Measurements from ENCODE around the gene P2RX2. TPM values are rescaled to one million over a fixed set of nuclear protein-coding genes. Genes with fewer than 3 reads are reported as not detected.

P2RX2 gene
- total and polyA plus RNA-seq, 8 donors, result 0.19 to 0.78 TPM; not detected in 6

GRCh38 chr12:132580701-132581292, 37.8 kb upstream of the P2RX2 start:
- no peak overlapping the region for H3K4me3 ChIP-seq
- intact Hi-C loops (cut with DNase I; ENCODE audit: low total_unique reads), result no loop called here
- no peak overlapping the region for H3K27ac ChIP-seq
- H3K9me3 ChIP-seq, result no peaks in the 10 kb centered on the region
- no peaks in the 10 kb centered on the region for H3K27me3 ChIP-seq
- no peaks in the 10 kb centered on the region for H3K4me1 ChIP-seq
- 92 to 95% (median 93%) methylated on average over 11 to 12 of the region's 12 CpGs for WGBS, 5 donors
- H3K36me3 ChIP-seq, result peaks cover 25 to 79% (median 75%) of the 10 kb centered on the region in 4 donors
- TF ChIP-seq EP300 (IDR thresholded peaks at IDR 0.05) (no peak), CTCF (IDR thresholded peaks at IDR 0.05) (no peak), POLR2AphosphoS5 (IDR thresholded peaks at IDR 0.05) (no peak), POLR2A (IDR thresholded peaks at IDR 0.05) (no peak)
- no peak for DNase-seq

DNA sequence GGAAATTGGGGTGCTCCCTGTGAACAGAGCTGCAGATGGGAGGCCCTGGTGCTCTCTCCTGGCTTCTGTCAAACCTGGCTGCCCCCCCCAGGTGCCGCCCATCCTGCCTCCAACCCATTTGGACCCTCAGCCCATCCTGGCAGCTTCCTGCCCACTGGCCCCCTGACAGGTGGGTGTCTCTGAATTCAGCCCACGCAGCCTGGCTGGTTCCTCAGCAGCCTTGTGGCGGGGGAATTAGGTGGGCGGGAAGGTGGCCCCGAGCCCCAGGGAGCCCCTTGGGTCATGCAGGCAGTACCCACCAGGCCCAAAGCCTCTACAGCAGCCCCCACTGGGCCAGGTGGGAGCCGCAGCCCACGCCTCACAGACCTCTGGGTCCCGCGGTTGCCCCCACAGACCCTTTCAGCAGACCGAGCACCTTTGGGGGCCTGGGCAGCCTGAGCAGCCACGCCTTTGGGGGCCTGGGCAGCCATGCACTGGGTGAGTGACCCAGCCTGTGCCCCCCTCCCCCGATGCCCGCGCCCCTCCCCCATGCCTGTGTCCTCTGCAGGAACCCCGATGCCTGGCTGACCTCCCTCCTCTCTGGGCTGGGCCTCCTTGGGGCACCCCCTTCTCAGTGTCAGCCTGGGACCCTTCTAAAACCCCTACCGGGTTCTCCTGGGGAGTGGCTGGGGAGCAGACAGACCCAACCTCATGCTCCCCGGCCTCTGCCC, 37.1 kb upstream of the P2RX2 start:
- DNase-seq, result no peak
- no peaks in the 10 kb centered on the region for H3K9me3 ChIP-seq
- H3K36me3 ChIP-seq, result peaks cover 20 to 72% (median 68%) of the 10 kb centered on the region in 4 donors
- 80 to 93% (median 86%) methylated on average over 11 to 17 of the region's 17 CpGs for WGBS, 5 donors
- intact Hi-C loops (cut with DNase I; ENCODE audit: low total_unique reads), result no loop called here
- H3K27me3 ChIP-seq, result no peaks in the 10 kb centered on the region
- TF ChIP-seq POLR2AphosphoS5 (IDR thresholded peaks at IDR 0.05), result no peak
- TF ChIP-seq CTCF (IDR thresholded peaks at IDR 0.05), result no peak
- TF ChIP-seq POLR2A (IDR thresholded peaks at IDR 0.05), result no peak
- TF ChIP-seq EP300 (IDR thresholded peaks at IDR 0.05), result no peak
- no peak overlapping the region for H3K4me3 ChIP-seq
- no peaks in the 10 kb centered on the region for H3K4me1 ChIP-seq
- peak overlapping the region in 1 of 5 donors; percentile 49 for H3K27ac ChIP-seq

DNA sequence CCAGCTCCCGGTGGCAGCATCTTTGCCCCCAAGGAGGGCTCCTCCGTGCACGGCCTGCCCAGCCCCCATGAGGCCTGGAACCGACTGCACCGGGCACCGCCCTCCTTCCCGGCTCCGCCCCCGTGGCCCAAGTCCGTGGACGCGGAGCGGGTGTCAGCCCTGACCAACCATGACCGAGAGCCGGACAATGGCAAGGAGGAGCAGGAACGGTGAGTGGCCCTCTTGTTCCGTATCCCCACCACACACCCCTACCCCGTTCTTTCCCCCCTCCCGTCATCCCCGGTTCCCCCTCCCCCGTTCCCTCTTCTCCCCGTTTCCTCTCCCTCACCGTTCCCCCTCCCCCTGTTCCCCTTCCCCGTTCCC, 36.5 kb upstream of the P2RX2 start:
- Histone ChIP-seq H3K27ac (peak overlapping the region in 2 of 5 donors; percentile 47 to 49), H3K27me3 (no peaks in the 10 kb centered on the region), H3K36me3 (peaks cover 14 to 67% (median 63%) of the 10 kb centered on the region in 4 donors), H3K4me1 (no peaks in the 10 kb centered on the region), H3K9me3 (no peaks in the 10 kb centered on the region), H3K4me3 (peak overlapping the region; percentile 27 to 42 (median 32))
- peak in 1 of 2 donors; percentile 59 for DNase-seq
- 59 to 76% (median 67%) methylated on average over 18 to 24 of the region's 24 CpGs for WGBS, 5 donors
- intact Hi-C loops (cut with DNase I; ENCODE audit: low total_unique reads), result no loop called here
- TF ChIP-seq CTCF (IDR thresholded peaks at IDR 0.05) (no peak), POLR2AphosphoS5 (IDR thresholded peaks at IDR 0.05) (no peak)

DNA sequence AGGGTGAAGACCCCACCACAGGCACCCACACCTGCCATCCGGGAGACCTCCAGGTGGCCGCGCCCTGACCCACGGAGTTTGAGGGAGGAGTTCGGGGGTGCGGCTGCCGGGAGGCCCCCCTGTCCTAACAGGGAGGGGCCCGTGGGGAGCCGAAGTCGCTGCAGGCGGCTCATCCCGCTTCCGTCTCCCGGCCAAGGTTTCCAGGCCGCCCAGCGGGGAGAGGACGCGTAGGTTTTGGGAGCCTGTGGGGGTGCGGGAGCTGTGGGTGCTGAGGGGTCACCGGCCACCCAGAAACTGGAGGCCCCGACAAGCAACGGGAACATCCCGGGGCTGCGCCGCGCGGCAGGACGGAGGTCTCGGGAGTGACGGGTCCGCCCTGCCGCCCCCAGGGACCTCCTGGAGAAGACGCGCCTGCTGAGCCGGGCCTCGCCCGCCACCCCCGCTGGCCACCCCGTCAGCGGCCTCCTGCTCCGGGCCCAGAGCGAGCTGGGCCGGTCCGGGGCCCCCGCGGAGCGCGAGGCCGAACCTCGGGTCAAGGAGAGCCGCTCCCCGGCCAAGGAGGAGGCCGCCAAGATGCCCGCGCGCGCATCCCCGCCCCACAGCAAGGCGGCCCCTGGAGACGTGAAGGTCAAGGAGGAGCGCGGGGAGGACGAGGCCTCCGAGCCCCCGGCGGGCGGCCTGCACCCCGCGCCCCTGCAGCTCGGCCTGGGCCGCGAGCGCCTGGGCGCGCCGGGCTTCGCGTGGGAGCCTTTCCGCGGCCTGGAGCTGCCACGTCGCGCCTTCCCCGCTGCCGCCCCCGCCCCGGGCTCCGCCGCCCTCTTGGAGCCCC, 35.8 kb upstream of the P2RX2 start:
- H3K4me3 ChIP-seq, result peak overlapping the region; percentile 27 to 42 (median 32)
- no peaks in the 10 kb centered on the region for H3K4me1 ChIP-seq
- peaks cover 7 to 59% (median 55%) of the 10 kb centered on the region in 4 donors for H3K36me3 ChIP-seq
- DNase-seq, result no peak
- TF ChIP-seq CTCF (IDR thresholded peaks at IDR 0.05), result no peak
- TF ChIP-seq EP300 (IDR thresholded peaks at IDR 0.05), result no peak
- TF ChIP-seq POLR2A (IDR thresholded peaks at IDR 0.05), result no peak
- 73 to 84% (median 81%) methylated on average over 26 to 89 of the region's 89 CpGs for WGBS, 5 donors
- H3K27ac ChIP-seq, result peak overlapping the region in 2 of 5 donors; percentile 47 to 49
- no peaks in the 10 kb centered on the region for H3K27me3 ChIP-seq
- H3K9me3 ChIP-seq, result no peaks in the 10 kb centered on the region
- intact Hi-C loops (cut with DNase I; ENCODE audit: low total_unique reads), result no loop called here
